OCI-LY1 (cell line): ENCODE data around the gene KIRREL3.

Source experiments
- EZH2 ChIP-seq: fragments of 200-600 bp; sonication (generic), shearing (Covaris generic); IDR thresholded peaks from 2 replicates; pipeline ENCODE4 v1.8.0; 2017; ENCODE audit warnings: borderline replicate concordance, mixed run types, mild to moderate bottlenecking, antibody characterized with exemption, low read length, moderate library complexity, mixed read lengths
- TF ChIP-seq, protein P1 (sequence below): fragments of 200-600 bp; sonication (generic), shearing (Covaris generic); IDR thresholded peaks from 2 replicates; pipeline ENCODE4 v1.5.1; 2017; ENCODE audit warnings: mild to moderate bottlenecking, antibody characterized with exemption, low read length, moderate library complexity, mixed read lengths

DNA sequence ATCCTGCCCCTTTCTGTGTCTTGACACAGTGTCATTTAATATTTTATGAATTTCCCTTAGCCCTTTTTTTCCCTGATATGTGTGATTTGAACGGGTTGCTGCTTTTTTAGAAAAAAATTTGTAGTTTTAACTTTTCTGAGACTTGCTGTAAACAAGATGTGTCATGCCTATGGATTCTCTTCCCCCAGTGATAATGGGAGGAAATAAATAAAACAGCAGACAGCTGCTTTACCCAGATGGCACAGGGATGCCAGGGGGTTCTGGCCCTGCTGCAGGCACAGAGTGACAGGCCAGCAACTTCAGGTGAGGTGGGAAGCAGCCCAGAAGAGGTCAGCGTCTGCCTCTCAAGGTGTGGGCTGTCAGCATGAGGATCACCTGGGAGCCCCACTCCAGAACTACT lies 266.9 kb downstream of the KIRREL3 start:
- TF ChIP-seq, protein P1, sequence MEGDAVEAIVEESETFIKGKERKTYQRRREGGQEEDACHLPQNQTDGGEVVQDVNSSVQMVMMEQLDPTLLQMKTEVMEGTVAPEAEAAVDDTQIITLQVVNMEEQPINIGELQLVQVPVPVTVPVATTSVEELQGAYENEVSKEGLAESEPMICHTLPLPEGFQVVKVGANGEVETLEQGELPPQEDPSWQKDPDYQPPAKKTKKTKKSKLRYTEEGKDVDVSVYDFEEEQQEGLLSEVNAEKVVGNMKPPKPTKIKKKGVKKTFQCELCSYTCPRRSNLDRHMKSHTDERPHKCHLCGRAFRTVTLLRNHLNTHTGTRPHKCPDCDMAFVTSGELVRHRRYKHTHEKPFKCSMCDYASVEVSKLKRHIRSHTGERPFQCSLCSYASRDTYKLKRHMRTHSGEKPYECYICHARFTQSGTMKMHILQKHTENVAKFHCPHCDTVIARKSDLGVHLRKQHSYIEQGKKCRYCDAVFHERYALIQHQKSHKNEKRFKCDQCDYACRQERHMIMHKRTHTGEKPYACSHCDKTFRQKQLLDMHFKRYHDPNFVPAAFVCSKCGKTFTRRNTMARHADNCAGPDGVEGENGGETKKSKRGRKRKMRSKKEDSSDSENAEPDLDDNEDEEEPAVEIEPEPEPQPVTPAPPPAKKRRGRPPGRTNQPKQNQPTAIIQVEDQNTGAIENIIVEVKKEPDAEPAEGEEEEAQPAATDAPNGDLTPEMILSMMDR: no peak
- no peak for TF ChIP-seq EZH2
